ENCODE results near the gene MAP3K8. TPM values are rescaled to one million over a fixed set of nuclear protein-coding genes. Genes with fewer than 3 reads are reported as not detected.

MAP3K8 gene
- total and polyA plus RNA-seq, 2 of the 8 experiments (the other 6 are each of a cell fraction or from before 2014, with no cell fraction given), result 5.6 to 6.0 TPM

DNA sequence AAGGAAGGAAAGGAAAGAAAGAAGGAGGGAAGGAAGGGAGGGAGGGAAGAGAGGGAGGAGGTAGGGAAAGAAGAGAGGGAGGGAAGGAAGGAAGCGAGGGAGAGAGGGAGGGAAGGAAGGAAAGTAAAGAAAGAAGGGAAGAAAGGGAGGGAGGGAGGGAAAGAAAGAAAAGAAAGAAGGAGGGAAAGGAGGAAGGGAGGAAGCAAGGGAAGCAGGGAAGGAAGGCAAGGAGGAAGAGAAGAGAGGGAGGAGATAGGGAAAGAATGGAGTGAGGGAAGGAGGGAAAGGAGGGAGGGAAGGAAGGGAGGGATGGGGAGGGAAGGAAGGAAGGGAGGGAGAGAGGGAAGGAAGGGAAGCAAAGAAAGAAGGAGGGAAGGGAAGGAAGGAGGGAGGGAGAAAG, 65.8 kb downstream of the MAP3K8 start:
- Histone ChIP-seq H2AFZ (ENCODE audit: low read length) (no peak overlapping the region), H3K18ac (ENCODE audit: extremely low read depth, low read length) (no peak overlapping the region), H3K9me3 (ENCODE audit: insufficient read depth in 2 of 2, low read depth in 1 of 2, low read length in 1 of 2) (no peaks in the 10 kb centered on the region), H2BK15ac (ENCODE audit: low read length) (no peak overlapping the region), H3K4ac (replicated peaks; ENCODE audit: insufficient read length, low read depth, low read length) (no peak overlapping the region), H3K4me1 (replicated peaks in 1 of 4; ENCODE audit: control insufficient read depth in 3 of 4, insufficient read depth in 4 of 4, low read length in 3 of 4) (peaks cover 0 to 2% (median 0%) of the 10 kb centered on the region in 4 experiments; a peak in 3 of 7 replicates), H3K27me3 (replicated peaks in 1 of 4; ENCODE audit: control insufficient read depth in 3 of 4, extremely low read depth in 1 of 4, insufficient read depth in 3 of 4, low read length in 3 of 4) (no peaks in the 10 kb centered on the region), H3K36me3 (ENCODE audit: control insufficient read depth in 2 of 4, insufficient read depth in 4 of 4, low read length in 3 of 4) (no peaks in the 10 kb centered on the region), H3K4me3 (ENCODE audit: extremely low read depth in 1 of 4, insufficient read depth in 2 of 4, low read depth in 3 of 4, low read length in 4 of 4) (no peak overlapping the region), H3K23me2 (ENCODE audit: low read depth, low read length) (no peaks in the 10 kb centered on the region), H3K79me1 (ENCODE audit: low read depth, low read length) (no peaks in the 10 kb centered on the region), H2BK5ac (ENCODE audit: low read depth, low read length) (no peak overlapping the region), H2BK120ac (replicated peaks; ENCODE audit: low read depth, low read length) (no peak overlapping the region), H3K14ac (ENCODE audit: insufficient read length) (no peak overlapping the region), H3K79me2 (ENCODE audit: control insufficient read depth in 1 of 2, insufficient read depth in 2 of 2, low read length in 2 of 2) (no peaks in the 10 kb centered on the region), H4K20me1 (replicated peaks in 1 of 2; ENCODE audit: control insufficient read depth in 1 of 2, insufficient read depth in 2 of 2, low read length in 2 of 2) (no peaks in the 10 kb centered on the region), H2BK12ac (ENCODE audit: low read depth, low read length) (no peak overlapping the region), H4K91ac (replicated peaks; ENCODE audit: insufficient read length, low read length) (no peak overlapping the region), H3K23ac (ENCODE audit: insufficient read length) (no peak overlapping the region), H3K27ac (ENCODE audit: low read depth, low read length) (no peak overlapping the region), H2BK20ac (ENCODE audit: low read length) (no peak overlapping the region), H2AK5ac (ENCODE audit: low read depth, low read length) (no peak overlapping the region), H4K8ac (ENCODE audit: extremely low read depth, insufficient read depth, low read length) (no peak overlapping the region), H3K56ac (replicated peaks; ENCODE audit: insufficient read length, low read depth, low read length) (no peak overlapping the region), H4K5ac (ENCODE audit: insufficient read length, low read depth, low read length) (no peak overlapping the region), H3K9ac (replicated peaks in 1 of 4; ENCODE audit: extremely low read depth in 1 of 4, low read depth in 3 of 4, low read length in 3 of 4) (no peak overlapping the region), H3K4me2 (ENCODE audit: insufficient read depth in 1 of 2, low read depth in 2 of 2, low read length in 2 of 2) (no peak overlapping the region)
- WGBS, 2 experiments (ENCODE audit: extremely low coverage in 1 of 2, insufficient coverage in 1 of 2, insufficient read length in 1 of 2, insufficient replicate concordance in 2 of 2, low coverage in 1 of 2, low lambda C conversion rate in 2 of 2, missing lambda C conversion rate in 1 of 2), result 82% methylated on average over 1 of the region's 1 CpG; no CpG with 5 or more reads in 1 of the 2 experiments
- TF ChIP-seq TAF7 (optimal IDR thresholded peaks at IDR 0.05; ENCODE audit: borderline replicate concordance, low read depth, low read length) (no peak), RNF2 (IDR thresholded peaks at IDR 0.05; ENCODE audit: borderline replicate concordance, low read depth, low read length, missing control alignments, poor library complexity, severe bottlenecking) (no peak)
- TF ChIP-seq, protein P1, sequence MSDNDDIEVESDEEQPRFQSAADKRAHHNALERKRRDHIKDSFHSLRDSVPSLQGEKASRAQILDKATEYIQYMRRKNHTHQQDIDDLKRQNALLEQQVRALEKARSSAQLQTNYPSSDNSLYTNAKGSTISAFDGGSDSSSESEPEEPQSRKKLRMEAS (IDR thresholded peaks at IDR 0.05), result no peak
- ChIA-PET CTCF (ENCODE audit: partially characterized antibody) (no interaction called here), POLR2A (ENCODE audit: partially characterized antibody) (no interaction called here)
- DNase-seq (ENCODE audit: low read depth in 1 of 2, low spot score in 2 of 2) (no peak), FAIRE-seq (no peak)

Data from H1 (cell line).